HG02588 (cell line): ENCODE results near the gene MDFIC.

Experiments
- ATAC-seq: cut with Tn5 transposase; IDR thresholded peaks from one replicate; pipeline ENCODE4 v1.9.1; 2021; ENCODE audit warnings: mild to moderate bottlenecking, moderate library complexity; ENCODE audit not compliant: unreplicated experiment

The MDFIC gene

DNA sequence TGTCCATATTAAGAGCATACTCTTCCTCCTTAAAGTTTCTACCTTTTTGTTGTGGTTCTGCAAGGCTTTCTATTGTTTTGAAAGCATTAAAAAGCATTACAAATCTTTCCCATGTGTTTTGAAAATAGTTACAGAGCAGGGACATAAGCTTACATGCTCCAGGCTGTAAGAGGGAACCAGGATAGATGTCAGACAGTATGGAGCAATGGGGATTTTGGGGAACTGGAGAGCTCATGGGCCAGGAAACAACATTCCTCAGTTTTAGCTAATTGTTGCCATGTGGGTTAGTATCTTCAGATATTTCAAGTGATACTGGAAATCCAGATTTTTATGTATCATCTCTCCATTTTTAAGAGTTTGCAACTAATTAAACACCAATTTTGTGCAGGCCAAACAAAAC, 3.5 kb downstream of the MDFIC start:
- ATAC-seq, result no peak

DNA sequence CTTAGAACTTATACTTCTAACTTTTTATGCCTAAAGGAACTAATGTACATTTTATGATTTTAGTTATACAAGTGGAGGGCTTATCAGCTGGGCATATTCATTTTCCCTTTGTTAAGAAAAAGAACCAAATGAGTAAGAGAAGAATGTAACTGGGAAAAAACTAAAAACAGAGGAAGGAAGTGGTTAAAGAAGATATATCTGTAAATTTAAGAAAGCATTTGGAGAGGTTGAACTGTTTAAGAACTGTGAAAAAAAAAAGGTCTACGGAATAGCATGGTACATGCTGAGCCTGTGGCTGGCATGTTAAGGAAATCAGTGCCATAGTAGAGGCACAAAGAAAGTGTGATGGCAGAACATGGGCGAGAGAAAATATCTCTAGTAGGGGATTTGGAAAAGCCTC, 6.2 kb downstream of the MDFIC start:
- ATAC-seq, result no peak

- no peak for ATAC-seq
Measured at GRCh38 chr7:114929570-114929969, 7.7 kb downstream of the MDFIC start.

DNA sequence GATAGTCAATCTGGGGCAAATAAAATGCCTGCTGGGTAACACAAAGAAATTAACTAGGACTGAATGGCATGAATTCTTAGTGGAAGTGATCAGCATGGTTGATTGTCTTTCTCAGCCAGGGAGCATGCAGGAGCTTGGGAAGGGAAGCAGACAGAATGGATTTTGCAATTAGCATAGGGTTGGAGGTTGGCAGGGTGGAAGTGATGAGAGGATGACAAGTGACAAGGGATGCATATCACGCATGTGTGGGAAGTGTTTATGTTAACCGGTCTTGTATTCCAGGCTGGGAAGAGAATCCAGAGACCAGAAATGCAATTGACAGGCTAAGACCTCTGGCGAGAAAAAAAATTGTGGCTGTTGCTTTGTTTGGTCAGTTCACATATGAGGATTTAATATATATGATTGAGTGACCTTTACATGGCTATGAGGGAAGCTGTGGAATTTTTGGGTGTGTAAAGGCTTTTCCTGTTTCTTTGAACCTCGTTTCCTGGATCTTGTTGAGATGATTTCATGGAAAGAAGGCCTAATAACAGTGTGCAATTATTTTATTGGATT, 8.3 kb downstream of the MDFIC start:
- ATAC-seq, result no peak

- peak; percentile 48 for ATAC-seq
Measured at GRCh38 chr7:114930829-114931655, 9.1 kb downstream of the MDFIC start.

- ATAC-seq, result peak; percentile 81
Measured at GRCh38 chr7:114931656-114932011, 9.7 kb downstream of the MDFIC start.

DNA sequence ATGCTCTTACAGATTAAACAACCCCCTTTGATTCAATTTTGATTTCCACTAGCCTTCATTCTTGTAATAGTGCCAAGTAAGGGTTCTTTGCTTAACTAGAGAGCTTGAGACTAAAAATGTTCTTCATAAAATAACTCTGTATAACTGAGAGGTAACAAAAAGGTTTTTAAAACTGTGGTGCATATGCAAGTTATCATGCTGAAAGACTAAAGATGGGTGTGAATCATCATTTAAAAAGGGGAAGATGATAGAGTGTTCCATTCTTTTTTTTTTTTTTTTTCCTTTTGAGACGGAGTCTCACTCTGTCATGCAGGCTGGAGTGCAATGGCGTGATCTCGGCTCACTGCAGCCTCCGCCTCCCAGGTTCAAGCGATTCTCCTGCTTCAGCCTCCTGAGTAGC, 11.1 kb downstream of the MDFIC start:
- no peak for ATAC-seq

DNA sequence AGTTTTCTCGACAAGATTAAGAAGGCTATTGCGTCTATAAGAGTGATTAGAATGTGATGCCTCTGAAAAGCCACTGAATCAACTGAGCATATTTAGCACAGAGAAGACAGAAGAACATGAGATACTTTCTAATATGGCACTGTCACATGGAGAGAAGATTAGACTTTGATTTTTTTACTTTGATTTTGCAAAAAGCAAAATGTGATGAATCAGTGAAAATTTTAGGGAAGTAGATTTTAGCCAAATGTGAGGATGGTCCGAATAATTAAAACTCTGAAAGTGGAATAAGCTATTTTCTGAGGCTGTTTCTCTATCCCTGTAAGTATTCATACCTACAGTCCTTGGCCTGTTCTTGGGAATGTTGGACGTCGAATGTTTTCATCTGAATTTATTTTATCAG, 11.8 kb downstream of the MDFIC start:
- ATAC-seq, result no peak

GRCh38 chr7:114934086-114934485, 12.2 kb downstream of the MDFIC start:
- ATAC-seq, result no peak

DNA sequence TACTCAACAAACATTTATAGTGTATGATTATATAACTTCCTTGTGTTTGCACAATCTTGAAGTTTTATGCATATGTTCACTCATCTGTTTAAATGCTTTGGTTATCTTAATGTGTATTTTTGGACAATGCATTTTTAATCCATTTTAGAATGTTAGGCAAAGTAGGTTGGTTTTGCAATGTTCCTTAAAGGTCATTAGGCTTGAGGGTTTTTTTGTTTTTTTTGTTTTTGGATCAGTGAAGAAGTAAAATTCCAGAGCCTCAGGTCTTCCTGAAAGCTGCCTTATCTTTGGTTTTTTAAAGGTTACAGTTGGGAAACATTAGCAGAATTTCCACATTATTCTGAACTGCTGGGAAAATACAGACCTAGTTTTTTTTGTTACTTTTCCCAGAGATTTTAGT, 12.8 kb downstream of the MDFIC start:
- no peak for ATAC-seq

DNA sequence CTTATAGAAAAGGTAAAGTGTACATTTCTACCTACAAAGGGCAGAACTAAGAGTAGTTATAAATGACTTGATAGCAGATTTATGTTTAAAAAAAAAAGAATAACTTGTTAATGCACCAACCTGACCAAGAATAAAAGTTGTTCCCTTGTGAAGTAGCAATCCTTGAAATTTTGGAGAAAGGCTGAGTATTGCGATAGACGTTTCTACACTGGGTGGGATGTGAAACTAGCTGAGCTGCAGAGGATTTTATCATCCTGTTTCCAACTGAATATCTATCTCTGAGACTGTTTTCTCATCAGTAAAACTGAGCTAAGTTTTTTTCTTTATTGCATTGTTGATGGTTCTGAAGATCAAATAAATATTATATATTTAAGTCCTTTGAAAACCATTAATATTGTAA, 14.6 kb downstream of the MDFIC start:
- ATAC-seq, result no peak

DNA sequence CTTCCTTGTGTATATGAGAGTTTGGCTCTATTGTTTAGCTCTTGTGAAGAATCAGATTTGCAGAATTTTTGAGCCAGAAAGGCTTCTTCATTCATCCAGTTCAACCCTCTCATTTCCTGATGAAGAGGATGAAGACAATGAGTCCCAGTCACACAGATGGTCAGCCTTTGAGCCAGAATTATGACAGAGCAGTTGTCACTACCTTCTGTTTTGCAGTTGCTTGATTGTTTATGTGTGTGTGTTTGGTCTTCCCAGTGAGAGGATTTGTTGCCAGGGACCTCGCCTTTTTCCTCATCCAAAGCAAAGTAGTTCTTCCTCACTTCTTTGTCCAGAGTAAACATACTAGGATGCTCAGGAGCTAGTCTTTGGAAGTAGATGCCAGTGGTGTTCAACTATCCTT, 15.6 kb downstream of the MDFIC start:
- no peak for ATAC-seq

DNA sequence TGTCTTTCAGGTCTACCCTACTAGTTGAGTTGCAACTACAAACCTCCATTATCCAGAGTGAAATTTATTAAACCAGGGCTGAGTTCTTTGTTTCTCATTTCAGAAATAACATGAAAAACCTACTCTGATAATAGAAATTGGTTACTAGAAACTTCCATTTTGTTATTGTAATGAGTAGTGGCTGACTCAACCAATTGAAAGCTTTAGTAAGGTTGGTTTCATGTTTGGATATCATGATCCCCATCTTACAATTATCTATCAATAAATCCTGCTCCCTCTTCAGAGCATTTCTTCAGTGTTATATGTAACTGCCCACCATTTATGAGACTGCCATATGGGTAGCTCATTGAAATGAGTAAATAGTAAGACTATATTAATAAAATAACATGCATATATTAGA, 16.9 kb downstream of the MDFIC start:
- no peak for ATAC-seq

GRCh38 chr7:114939484-114940097, 17.7 kb downstream of the MDFIC start:
- no peak for ATAC-seq

DNA sequence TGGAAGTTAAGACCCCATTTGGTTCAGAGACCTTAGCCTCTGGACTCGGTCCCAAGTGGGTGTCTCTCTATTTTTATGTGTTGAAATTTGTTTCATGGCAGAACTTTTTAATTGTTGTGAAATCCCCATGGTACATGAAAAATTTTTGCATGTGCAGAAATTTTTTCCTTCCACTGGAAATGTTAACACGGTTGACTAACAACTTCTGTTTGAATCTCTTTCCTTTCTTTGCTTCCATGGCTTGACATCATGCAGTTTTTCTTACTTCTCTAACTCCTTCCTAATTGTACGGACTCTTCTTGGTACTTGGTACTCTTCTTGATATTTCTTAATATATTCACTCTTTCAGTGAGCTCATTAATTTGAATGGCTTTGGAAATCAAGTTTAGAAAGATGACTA, 18.3 kb downstream of the MDFIC start:
- no peak for ATAC-seq

- peak; percentile 45 for ATAC-seq
Measured at GRCh38 chr7:114941692-114942091, 19.8 kb downstream of the MDFIC start.

DNA sequence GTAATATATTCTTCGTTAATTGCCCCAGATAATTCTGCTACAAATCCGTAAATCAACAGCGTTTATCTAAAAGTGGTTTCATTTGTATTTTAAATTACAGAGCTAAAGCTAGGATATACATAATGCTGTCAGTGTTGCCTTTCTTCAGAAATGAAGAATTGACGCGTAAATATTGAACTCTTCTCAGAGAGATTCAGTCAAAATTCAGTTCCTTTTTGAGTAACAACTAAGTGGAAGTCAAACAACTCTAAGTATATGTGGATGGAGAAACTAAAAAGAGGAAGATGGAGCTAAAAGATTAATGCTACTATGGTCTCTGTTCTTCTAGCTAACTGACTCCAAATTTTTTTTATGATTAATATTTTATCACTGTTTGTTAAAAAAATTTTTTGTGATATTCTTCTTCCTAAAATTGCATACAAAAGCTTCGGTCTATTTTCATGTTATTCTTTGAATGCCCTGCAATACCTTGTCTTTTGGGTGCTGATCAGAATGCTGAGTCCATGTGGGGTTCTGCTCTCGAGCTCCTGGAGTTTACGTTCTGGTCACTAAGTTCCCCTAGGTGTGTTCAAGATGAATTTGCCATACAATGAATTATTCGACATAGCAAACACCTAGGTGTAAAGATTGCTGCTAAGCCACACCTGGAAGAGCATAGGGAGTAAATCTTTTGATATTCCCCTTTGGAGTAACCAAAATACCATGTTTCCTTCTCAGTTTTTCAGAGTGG, 20.7 kb downstream of the MDFIC start:
- peak; percentile 53 for ATAC-seq

DNA sequence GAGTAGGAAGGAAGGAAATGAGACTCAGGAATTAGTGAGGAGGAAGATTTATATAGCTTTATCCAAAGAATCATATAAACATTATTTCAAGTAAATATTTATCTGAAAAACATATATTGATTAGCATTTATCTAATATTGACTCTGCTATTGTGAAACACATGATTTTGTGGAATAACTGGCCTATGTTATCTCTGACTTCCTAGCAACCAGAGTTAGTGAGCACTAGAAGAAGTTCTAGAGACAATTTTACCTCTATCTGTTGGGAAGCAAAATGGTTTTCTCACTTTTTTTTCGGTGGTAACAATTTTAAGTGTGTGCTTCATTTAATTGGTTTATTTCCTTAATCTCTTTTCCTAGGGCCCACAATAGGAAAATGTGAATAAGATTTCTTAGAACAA, 21.6 kb downstream of the MDFIC start:
- no peak for ATAC-seq

DNA sequence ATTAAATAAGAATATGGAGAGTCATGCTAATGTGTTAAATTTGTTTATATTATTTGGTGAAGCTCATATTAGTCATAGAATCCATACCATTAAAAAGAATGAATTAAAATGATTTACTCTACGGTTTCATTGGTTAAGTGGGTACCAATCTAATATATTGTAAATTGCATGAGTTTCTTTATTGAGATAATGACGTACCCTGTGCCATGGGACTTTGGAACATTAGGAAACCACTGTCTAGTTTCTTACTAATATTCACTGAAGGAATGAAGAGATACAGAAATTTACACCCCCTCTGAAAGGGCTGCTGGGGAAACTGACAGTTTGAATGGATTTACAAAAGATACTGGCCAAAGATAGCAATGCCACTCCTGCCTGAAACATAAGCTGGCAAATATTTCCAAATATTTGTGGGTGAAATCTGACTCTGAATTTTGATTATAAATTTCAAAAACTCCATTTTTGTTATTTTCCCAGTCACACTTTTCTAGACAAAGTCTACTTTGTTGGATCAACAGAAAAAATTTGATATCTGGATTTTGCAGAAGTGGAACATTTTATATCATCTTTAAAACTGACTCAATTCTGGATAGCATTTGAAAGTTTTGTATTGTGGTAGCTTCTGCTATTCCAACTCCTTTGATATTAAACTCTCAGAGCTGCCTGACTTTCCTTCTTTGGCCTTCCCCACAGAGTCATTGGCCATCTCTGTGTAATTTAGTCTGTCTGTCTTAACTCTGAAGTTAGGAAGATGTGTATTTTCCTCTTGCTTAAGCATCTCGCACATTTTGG, 22.3 kb downstream of the MDFIC start:
- no peak for ATAC-seq

- no peak for ATAC-seq
Measured at GRCh38 chr7:114944745-114945625, 23.1 kb downstream of the MDFIC start.
